NCI-H146 (cell line): ENCODE data around the gene CHST15.

Experiments used
- DNase-seq: peaks from one replicate; lab custom pipeline; 2025; lab: John Stamatoyannopoulos, UW

Gene CHST15, protein sequence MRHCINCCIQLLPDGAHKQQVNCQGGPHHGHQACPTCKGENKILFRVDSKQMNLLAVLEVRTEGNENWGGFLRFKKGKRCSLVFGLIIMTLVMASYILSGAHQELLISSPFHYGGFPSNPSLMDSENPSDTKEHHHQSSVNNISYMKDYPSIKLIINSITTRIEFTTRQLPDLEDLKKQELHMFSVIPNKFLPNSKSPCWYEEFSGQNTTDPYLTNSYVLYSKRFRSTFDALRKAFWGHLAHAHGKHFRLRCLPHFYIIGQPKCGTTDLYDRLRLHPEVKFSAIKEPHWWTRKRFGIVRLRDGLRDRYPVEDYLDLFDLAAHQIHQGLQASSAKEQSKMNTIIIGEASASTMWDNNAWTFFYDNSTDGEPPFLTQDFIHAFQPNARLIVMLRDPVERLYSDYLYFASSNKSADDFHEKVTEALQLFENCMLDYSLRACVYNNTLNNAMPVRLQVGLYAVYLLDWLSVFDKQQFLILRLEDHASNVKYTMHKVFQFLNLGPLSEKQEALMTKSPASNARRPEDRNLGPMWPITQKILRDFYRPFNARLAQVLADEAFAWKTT

DNA sequence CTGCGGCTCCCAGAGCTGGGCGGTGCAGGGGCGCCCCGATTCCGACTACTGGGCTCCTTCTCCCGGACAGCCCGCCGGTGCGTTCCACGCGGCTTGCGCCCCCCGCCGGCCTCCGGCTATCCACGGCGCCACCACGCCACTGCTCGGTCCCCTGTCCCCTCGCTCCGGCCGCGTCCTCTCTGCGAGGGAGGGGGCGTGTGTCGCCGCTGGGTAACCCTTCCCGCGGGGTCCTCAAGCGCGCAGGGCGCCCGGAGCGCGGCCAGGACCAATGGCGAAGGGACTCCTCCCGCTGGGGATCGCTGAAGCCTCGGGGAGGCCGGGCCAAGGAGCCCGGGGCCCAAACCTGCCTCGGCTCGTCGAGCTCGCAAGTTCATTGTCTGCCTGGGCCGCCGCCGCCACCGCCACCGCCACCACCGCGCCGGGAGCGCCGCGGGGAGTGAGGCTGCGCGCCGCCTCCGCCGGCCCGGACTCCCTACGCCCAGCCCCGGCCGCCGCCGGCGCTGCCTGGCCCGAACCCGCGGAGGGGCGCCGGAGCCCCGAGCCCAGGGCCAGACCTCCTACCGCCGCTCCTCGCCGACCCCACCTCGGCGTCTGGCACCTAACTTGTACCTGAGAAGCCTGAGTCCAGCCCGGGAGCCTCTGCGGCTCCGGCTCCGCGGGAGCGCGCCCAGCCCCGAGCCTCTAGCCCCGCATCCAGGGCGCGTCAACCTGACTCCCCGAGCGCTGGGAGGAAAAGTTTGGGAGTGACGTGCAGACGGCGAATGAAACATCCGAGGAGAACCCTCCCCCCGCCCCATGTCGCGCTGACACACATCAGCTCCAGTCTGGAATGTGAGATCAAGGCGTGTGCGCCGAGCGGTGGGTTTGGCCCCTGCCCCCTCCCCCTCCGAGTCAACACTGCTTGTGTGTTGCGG, at the start of gene CHST15:
CHST15 (minus strand) TSS at position 739 of the 914 bp plus-strand sequence. CDS start 47,386 bp downstream, outside the sequence.
- DNase-seq: peak; percentile 41

DNA sequence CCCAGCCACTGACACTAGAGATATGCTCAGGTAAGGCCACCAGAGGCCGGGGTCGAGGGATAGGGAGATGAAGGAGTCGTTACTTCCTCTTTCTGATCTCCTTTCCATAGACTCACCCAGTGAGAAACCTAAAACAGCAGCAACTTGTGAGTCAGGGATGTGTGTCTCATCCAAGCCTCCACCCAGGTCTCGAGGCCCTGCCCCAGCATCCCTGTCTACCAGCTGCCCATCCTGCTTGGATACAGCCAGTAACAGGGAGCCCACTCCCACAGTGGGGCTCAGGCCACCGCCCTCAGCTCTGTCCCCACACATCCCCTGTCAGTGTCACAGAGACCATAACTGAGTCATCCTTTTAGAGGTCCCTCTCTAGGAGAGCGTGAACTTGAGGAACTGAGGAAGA, 49.6 kb upstream of the CHST15 start:
- DNase-seq: no peak

DNA sequence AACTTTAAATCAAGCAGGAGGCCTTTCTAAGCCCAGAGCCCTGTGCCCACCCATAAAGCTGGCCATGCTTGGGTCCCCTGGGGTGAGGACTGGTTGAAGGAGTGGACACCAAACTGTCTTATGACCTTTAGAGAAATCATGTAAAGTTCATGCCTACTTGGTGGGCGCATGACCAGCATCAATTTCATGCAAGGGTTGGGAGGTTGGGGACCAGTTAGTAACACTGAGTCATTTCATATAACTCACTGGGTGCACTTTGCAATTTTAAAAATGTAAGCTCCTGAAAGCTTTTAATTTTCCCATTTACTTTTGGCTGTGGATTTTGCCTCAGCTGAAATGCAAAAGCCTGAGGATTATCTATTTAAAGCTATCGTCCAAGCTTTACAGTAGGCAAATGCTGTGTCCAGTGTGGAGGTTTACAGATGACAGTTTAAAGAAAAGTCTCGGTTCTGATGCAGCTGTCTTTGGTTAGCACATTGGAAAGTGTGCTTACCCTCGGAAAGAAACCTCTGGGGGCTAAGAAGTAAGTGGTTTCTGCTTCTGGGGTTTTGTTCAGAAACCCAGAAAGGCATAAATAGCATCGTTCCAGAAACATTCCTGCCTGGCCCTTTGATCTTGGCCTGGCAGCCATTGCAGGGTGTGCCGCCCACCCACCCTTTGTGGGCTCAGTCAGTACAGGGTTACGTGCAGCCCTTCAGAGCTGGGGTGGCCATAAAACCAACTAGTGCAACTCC, 48.8 kb upstream of the CHST15 start:
- no peak for DNase-seq

DNA sequence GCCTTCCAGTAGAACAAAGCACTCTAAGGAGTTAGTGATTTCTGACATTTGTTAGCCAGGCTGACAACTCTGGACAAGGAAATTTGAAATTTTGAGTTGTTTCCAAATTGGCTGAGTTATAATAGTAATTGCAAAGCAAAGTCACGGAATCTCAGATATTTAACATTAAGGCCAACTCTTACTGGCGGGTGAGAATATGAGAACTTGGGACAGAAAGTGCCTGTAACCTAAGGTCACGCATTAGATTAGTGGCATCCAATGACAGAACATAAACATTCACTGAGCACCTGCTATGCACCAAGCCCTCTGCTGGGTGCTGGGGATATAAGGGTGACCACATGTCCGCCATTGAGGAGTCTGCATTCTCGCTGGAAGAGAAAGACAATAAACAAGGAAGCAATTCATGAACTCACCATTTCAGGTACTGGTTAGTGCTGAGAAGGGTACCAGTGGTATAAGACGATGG, 45.5 kb upstream of the CHST15 start:
- no peak for DNase-seq

DNA sequence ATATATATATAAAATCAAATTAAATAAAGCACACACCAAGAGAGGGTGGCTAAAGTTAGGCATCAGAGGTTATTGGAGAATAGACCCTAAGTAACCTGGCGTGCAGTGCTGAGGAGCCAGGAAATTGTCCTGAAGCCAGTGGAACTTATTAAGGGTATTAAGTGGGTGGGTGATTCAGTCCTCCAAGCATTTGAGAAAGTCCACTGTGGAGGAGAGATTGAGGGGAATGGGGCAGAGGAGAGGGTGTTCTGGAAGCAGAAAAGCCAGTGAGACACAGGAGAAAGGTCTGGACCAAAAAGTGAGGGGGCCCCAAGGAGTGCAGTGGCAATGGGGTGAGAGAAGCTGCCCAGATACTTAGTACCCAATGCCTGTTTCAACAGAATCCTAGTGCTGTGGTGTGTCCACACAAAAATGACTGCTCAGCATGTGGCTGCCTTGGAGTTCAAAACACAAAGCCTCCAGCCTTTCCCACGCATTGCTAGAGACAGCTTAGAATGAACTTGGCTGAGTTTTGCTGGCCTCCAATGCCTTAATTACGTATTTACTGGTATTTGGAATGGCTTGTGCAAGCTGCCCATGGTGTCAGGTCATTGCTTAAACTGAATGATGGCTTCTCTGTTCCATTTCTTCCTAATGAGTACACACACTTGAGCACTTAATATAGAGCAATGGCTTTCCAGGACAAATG, 44.9 kb upstream of the CHST15 start:
- DNase-seq: no peak

DNA sequence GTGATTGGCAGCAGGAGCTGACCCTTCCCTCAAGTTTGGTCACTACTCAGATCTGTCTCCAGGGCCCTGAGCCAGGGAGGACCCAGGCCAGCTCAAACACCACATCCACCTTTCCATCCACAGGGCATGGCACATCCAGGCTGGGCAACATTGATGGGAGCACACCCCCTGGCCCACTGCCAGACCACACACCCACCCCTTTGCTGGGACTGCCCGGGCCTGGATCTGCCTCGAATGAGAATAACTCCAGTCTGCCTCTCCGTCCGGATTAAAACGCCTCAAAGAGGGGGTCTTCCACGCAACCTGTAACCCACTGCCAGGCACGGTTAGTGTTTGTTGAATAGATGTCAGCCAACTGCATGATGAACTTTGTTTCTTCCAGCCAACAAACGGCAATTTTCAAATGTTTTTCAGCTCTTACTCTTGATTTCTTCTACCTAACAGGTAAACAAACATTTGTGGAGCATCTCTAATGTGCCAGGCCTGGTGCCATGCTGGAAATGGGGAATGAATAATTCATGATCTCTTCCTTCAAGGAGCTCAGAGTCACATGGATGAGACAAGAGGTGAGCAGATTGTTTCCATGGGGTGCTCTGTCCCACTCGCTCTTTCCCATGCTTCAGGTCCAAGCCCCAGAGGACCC, 41.0 kb upstream of the CHST15 start:
- DNase-seq: no peak

DNA sequence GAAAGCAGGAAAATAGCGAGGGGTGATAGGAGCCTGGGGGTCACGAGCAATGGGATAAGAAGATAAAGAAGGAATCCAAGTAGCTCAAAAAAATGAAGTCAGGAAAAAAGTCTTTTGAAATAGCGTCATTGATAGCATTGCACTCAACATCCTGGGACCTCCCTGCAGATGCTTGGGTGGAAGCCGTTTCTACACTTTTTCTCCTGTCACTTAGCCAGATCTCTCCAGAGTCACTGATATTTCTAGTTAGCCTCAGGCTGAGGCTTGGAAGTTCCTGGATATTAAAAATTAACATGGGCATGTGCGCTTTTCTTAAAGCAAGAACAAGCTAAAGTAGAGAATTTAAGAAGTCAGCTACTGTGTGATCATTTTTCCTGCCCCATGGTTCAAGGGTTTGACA, 39.5 kb upstream of the CHST15 start:
- no peak for DNase-seq

DNA sequence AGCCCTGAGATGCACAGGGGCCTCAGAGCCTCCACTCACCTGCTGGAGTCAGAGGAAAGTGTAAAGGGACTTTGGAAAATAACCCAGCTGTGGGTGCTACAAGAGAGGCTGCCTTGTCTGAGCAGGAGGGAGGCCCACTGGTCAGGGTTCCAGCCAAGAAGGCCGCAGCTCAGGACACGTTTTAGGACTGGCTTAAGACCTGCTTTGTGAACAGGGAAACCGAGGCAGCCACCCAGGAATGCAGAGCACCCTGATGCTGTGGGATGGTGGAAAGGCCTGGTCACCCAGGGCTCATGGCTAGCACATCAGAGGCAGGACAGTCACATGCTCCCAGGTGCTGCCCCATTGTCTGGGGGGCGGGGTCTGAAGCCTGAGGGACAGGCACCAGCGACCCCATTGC, 38.9 kb upstream of the CHST15 start:
- no peak for DNase-seq

DNA sequence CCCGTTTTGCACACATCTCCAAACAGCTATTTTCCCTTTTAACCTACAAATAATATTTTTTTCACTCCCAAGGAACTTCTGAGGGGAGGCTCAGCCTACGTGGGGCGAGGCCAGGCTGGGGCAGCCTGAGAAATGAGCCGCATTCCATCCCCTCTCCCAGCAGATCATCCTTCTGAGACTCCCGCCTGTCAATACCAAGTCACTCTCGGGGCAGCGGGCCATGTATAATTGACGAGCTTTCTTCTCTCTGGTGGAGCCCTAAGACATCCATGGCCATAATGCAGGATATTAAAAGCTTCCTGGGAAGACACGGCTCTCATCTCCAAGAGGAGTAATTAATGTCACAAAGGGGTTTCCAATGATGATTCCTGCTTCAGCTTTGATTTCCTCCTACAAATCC, 37.8 kb upstream of the CHST15 start:
- no peak for DNase-seq

DNA sequence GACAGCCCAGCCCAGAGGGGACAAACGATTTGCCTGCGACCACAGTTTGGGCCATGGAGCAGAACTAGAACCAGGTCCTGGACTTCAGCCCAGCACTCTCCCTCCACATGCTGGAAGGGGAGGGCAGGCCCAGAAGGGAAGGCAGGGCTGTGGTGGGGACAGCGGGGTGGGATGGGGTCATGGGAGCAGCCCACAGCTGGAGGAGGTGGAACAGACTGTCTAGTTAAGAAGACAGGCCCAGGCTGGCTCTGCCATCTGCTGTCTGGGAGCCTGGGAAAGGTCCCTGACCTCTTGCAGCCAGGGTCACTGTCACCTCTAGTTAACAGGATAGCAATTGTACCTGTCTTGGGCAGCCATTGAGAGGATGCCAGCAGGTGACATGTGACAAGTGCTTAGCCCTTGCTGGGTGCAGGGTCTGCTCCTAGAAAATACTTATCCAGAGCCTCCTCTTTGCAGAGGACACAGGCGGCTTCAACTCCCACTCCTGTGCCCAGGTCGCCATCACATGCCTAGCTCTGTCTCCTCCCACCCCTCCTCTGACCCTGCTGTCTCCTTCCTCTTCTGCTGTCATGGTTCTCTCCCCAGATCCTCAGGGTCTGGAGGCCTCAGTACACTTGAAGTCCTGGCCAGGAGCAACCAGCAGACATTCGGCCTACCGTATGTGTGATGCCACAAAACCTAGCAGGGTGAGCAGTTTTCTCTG, 37.0 kb upstream of the CHST15 start:
- no peak for DNase-seq

DNA sequence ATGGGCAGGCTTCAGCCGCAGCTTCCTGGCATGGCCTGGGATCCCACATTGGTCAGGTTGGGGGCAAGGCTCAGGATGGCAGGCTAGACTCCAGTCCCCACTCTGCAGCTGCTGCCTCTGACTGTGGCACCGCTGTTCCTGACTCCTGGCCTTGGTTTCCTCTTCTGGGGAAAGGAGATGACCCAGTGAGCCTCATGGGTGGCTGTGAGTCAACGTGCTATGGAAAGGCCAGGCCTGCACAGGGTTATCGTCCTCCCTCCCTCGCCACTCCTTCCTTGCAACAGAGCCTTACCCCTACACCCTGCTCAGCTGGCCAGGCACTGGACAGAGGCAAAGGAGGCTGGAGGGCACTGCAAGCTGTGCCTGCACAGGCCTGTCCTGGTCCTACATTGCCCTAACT, 36.1 kb upstream of the CHST15 start:
- DNase-seq: no peak

DNA sequence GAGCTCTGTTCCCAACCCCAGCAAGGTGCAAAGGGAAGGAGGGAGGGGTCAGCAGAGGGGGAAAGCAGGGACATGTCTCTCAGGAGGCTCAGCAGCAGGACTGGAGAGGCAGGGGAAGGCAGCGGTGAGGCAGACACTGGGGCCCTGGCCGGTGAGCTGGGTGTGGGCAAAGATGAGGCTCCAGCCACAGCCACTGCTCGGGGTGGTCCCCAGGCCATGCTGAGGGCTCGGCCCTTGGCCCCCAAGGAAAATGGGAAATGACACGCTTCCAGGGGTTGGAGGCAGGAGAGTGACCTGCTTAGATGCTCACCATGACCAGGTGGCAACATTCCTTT, 35.4 kb upstream of the CHST15 start:
- DNase-seq: no peak

DNA sequence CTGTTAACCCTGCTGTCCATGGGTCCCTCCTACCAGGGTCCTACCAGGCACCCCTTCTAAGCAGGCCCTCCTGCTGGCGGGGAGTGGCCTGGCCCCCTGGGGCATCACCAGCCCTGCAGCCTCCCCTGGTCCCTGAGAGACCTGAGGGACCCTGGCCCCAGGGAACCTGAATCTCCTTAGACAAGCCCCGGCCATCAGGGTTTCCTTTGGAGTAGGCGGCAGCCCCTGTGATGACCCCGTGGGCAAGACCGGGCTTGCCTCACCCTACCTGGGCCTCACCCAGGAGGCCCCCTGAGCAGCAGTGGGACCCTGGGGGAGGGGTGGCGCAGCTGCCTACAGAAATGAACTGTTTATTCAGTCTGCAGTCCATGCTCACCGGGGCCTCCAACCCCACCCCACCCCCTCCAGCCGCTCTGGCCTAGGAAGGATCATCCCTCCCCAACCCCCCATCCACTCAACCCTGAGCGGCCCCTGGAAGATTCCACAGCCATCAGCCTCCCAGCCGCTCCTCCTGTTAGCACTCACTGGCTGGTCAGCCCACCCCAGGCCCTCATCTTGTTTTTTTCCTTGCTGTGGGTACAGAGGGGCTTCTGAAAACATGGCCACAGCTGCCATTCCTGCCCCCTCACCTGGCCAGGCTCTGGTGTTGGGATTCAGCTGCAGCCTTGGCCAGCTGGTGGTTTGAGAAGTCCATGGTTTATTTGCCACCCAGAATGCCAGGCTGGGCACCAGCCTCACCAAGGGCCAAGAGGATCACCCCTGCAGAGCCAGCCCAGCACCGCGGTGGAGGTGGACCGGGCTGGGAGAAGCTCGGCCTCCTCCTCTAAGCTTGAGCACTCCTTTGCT, 34.8 kb upstream of the CHST15 start:
- DNase-seq: peak; percentile 44

DNA sequence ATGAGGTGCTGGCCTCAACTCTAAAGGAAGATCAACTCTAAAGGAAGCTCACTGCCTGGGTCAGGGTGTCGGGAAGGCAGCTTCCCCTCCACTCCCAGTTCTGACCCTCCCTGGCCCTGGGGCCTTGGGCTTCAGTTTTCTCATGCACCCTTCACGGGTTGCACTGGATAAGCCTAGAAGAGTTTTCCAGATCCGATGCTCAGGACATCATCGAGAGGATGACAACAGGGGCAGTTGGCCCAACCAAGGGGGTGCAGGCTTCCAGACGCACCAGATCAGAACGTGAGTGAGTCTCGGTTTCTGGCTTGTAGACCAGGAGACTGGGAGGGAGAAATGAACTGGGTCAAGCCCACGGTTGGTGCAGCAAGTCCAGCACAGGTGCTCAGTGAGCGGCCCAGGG, 34.2 kb upstream of the CHST15 start:
- no peak for DNase-seq

DNA sequence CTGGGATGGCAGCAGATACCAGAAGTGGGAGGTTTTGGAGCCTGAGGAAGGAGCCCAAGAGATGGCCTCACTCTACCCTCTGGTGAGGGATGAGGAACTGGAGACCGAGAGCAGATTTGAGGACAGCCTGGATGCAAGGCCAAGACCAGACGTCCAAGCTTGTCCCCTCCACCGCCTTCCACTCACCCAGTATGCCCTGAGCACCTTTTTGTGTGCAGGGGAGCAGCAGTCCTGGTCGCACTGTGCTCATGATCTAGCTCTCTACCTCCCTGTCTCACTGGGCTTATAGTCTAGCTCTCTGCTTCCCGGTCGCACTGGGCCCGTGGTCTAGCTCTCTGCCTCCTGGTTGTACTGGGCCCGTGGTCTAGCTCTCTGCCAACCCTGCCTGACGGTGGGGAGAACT, 33.6 kb upstream of the CHST15 start:
- DNase-seq: no peak

DNA sequence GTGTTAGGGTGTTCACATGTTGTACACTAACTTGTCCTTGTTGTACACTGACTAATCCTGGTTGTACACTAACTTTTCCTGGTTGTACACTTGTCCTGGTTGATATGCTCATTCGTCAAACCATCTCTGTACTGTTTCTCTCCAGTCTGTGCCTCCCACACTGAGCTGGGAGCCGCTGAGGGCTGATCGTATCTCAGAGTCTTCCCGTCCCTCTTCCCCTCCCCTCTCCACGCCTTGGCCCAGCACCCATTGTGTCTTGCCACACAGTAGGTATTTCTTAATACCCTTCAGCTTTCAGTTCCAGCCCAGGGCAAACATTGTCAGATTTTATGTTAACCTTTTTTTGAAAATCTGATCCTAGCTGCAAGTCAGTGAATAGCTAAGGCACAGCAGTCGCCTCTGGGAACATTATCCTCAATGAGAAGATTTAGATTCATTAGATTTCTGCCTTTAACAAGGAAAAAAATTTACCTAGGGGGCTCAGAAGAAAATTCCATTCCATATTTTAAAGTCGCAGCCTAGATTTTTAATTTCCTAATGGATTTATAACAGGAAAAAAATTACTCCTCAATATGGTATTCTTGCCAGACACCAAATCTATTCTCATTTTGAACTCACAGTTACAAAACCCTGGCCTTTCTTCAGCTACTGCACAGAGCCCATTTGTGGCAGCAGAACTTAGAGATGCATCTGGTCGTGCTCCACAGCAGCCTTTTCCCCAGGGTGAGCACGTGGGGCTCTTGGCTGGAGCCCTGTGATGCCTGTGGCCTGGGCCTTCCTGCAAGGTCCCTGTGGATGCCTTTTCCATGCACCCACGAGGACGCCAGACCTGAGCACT, 33.0 kb upstream of the CHST15 start:
- DNase-seq: no peak

DNA sequence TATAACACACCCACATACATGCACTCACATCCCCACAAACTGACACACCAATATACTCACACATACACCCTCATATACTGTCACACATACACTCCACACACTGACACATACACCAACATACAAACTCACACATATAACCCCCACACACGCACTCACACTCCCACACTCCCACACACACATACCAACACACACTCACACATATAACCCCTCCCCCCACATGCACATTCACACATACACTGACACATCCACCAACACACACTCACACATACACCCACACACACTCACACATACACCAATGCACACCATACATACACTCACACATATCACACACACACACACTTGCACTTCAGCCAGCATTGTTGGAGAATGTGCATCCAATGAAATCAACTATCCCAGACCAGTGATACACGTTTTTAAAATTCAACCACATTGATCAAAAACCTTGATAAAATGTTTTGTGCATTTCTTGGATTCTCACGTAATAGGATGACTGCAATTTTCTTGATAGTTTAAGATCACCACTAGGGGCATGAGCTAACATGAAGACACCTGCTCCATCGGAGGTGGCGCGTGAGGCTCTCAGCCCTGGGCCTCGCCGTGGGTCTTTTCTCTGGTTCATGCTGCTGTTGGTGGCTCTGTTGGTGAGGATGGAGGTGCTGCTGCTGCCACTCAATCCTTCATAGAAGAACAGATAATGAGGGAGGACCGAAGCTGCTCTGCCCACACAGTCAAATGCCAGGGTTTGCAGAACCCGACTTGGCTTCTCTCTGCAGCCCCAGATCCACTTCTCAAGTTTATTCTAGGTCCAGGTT, 32.1 kb upstream of the CHST15 start:
- peak; percentile 42 for DNase-seq

DNA sequence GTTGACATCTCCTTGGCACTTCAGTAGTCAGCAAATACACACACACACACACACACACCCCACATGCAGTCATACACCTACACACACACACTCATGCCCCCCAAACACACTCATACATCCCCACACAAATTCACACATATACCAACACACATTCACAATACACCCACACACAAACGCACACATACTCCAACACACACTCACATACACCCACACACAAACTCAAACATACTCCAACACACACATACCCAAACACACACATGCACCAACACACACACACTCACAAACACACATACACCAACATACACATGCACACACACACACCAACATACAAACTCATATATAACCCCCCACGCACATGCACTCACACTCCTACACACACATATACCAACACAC, 31.4 kb upstream of the CHST15 start:
- no peak for DNase-seq
